Urothelium cell line (cell line): ENCODE measurements around the gene CXCL11.
"Not testable (repeated sequence)": the region's sequence is repeated elsewhere in the genome, so short reads cannot be mapped to it uniquely, and the experiment has no call there.

Experiments
- DNase-seq: peaks from one replicate; pipeline ENCODE4 v3.0.0; 2011; ENCODE audit warnings: low spot score, mixed read lengths
- FAIRE-seq: peaks from 2 replicates; lab custom pipeline; 2011; peaks lifted over from hg19 to GRCh38; lab: Jason Lieb, UNC

The CXCL11 gene

GRCh38 chr4:76035799-76036380 is at the start of gene CXCL11:
Gene CXCL11, minus strand, starts transcription at chr4:76036070. Its CDS starts 83 bp downstream, at chr4:76035987.
- FAIRE-seq (no peak), DNase-seq (no peak)

GRCh38 chr4:76084542-76084941 is 48.7 kb upstream of the CXCL11 start:
- no peak for FAIRE-seq
- no peak for DNase-seq

- DNase-seq (no peak), FAIRE-seq (no peak)
Measured at GRCh38 chr4:76083386-76083988, 47.6 kb upstream of the CXCL11 start.

- no peak for FAIRE-seq
- DNase-seq, result no peak
Measured at GRCh38 chr4:76078033-76078613, 42.3 kb upstream of the CXCL11 start.

- FAIRE-seq (no peak), DNase-seq (no peak)
Measured at GRCh38 chr4:76074993-76075600, 39.2 kb upstream of the CXCL11 start.

GRCh38 chr4:76074468-76074867 is 38.6 kb upstream of the CXCL11 start, which contains the start of gene ART3:
Gene ART3, plus strand, starts transcription at chr4:76074709. Its CDS starts 1,181 bp downstream, at chr4:76075890.
- FAIRE-seq, result no peak
- DNase-seq, result no peak

GRCh38 chr4:76072760-76073159 is 36.9 kb upstream of the CXCL11 start:
- no peak for FAIRE-seq

GRCh38 chr4:76067652-76068286 is 31.9 kb upstream of the CXCL11 start:
- DNase-seq (peak; percentile 73), FAIRE-seq (no peak)

More at GRCh38 chr4:76072760-76073159, 36.9 kb upstream of the CXCL11 start:
- no peak for DNase-seq

GRCh38 chr4:76066546-76066945 is 30.7 kb upstream of the CXCL11 start:
- DNase-seq (no peak), FAIRE-seq (no peak)

- FAIRE-seq (no peak), DNase-seq (no peak)
Measured at GRCh38 chr4:76061982-76062381, 26.1 kb upstream of the CXCL11 start.

- DNase-seq (no peak), FAIRE-seq (no peak)
Measured at GRCh38 chr4:76061421-76061820, 25.6 kb upstream of the CXCL11 start.

GRCh38 chr4:76060506-76060905 is 24.6 kb upstream of the CXCL11 start:
- DNase-seq, result no peak
- no peak for FAIRE-seq

- FAIRE-seq, result no peak
- DNase-seq, result no peak
Measured at GRCh38 chr4:76059750-76060149, 23.9 kb upstream of the CXCL11 start.

- peak; percentile 85 for FAIRE-seq
- no peak for DNase-seq
Measured at GRCh38 chr4:76058888-76059426, 23.1 kb upstream of the CXCL11 start.

- FAIRE-seq (no peak), DNase-seq (no peak)
Measured at GRCh38 chr4:76058302-76058701, 22.4 kb upstream of the CXCL11 start.

- no peak for FAIRE-seq
- DNase-seq, result no peak
Measured at GRCh38 chr4:76055421-76055820, 19.6 kb upstream of the CXCL11 start.

GRCh38 chr4:76055016-76055415 is 19.1 kb upstream of the CXCL11 start:
- DNase-seq (no peak), FAIRE-seq (no peak)

- FAIRE-seq (no peak), DNase-seq (no peak)
Measured at GRCh38 chr4:76053730-76054129, 17.9 kb upstream of the CXCL11 start.

- FAIRE-seq, DNase-seq: not testable (repeated sequence)
Measured at GRCh38 chr4:76050560-76051050, 14.7 kb upstream of the CXCL11 start.

- FAIRE-seq, DNase-seq: not testable (repeated sequence)
Measured at GRCh38 chr4:76049860-76050416, 14.1 kb upstream of the CXCL11 start.
